Eye (tissue), 1 donor: Measurements from ENCODE around the gene TNRC6B.
A peak's percentile ranks its signal among the peaks of the same experiment; 100 is the strongest.
"Not testable (repeated sequence)": the region's sequence is repeated elsewhere in the genome, so short reads cannot be mapped to it uniquely, and the experiment has no call there.

Experiments used
- DNase-seq: peaks from one replicate; pipeline ENCODE4 v3.0.0-alpha.2; 2015

The TNRC6B gene

DNA sequence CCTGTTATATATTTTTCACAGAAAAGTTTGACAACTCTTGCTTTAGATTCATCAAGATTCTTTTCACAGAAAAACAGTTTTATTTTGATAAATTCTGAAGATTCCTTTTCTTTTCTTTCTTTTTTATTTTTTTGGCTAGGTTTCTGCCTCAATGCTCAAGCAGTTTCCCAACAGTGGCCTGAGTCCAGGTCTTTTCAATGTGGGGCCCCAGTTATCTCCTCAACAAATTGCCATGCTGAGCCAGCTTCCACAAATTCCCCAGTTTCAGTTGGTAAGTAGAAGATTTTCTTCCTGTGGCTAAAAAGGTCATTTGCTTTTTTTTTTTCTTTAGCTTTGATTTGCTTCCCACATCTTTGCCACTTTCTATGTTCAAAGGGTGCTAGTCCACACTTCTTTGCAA, 122.6 kb downstream of the TNRC6B start:
- DNase-seq = no peak

DNA sequence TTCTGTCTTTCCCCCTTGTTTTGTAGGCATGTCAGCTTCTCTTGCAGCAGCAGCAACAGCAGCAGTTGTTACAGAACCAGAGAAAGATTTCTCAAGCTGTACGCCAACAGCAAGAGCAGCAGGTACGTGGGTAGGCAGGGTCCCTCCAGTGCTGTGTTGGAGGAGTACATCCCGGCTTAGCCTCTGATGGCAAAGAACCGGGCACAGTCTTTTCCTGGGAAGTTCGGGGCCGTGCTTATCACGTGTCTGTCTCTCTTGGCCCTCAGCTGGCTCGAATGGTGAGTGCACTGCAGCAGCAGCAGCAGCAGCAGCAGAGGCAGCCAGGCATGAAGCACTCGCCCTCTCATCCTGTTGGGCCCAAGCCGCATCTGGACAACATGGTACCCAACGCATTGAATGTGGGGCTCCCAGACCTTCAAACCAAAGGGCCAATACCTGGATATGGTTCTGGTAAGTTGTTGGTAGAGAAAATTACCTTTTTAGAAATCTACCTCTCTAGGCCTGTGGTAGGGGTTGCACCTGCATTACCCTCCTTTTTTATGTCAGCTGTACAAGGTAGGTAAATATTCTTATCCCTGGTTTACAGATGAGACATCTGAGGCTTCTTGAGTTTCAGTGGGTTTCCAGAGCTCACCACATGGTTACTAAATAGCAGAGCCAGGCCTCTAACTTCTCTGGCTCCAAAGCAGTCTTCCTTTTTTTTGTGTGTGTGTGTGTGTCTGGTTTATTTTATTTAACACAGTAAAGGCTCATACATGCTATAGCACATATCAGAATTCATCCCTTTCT, 123.4 kb downstream of the TNRC6B start:
- no peak for DNase-seq

DNA sequence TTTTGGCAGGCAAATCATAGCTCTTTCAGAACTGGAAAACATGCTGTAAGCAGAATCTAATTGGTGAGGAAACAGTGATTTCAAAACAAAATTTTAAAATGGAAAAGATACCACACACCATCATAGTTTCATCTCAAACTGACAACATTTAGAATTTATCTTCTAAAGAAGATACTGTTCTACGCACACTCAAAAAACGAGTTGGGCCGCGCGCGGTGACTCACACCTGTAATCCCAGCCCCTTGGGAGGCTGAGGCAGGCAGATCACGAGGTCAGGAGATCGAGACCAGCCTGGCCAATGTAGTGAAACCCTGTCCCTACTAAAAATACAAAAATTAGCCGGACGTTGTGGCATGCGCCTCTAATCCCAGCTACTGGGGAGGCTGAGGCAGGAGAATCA, 124.4 kb downstream of the TNRC6B start:
- no peak for DNase-seq

DNA sequence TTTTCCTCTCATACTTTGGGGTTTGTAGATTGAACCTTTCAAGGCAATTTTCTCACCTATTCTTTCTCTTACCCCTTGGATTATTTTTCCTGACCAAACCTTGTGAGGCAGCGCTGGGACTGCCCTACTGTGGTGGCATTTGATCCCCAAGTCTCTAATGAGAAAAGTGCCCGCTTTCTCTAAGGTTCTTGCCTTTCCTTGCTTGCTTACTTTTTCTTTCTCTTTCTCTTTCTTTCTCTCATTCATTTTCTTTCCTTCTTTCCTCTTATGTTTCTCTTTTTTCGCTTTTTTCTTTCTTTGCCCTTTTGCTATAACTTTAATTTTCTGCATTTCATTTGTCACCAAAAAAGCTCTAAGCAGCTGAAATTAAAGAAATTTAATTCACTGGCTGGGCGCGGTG, 127.9 kb downstream of the TNRC6B start:
- no peak for DNase-seq

DNA sequence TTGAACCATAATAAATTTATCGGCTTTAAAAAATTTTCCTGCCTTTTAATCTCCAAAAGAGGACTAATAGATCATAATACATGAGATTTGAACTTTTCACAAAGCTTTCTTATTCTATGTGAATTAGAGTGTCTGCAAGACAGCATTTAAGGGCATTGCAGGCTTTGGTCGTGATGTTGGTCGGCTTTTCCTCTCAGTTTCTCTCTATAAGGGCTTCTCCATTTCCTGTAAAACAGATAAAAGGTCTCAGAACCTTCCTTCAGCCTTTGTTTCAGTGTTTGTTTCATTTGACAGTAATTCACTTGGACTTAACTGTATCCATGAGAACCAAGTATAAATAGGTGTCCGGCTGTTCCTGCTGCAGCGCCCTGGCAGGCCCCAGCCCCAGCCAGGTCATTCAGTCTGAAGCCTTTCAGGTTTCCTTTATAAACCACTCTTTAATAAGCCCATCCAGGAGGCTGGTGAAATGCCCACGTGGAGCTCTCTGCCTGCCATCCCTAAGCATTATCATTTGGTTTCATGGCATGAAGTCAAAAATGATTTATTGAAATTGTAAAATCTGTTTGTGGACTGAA, 131.4 kb downstream of the TNRC6B start:
- DNase-seq = peak; percentile 20

DNA sequence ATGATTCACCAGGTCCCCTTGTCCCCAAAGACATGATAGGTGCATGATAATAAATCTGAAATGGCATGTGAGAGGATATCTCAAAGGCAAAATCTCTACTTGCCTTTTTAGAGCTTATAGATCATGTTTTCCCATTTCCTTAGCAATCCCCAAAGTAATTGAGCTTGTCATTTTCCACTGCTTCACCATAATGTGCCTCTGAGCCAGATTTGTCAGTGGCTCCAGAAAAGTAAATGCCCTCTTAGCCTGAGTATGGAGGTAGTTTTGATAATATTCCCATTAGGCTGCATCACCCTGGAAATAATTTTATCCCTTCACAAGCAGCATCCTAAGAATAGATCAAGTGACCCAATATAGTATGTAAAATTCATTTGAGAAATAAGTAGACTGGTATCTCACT, 131.9 kb downstream of the TNRC6B start:
- DNase-seq = peak; percentile 8

DNA sequence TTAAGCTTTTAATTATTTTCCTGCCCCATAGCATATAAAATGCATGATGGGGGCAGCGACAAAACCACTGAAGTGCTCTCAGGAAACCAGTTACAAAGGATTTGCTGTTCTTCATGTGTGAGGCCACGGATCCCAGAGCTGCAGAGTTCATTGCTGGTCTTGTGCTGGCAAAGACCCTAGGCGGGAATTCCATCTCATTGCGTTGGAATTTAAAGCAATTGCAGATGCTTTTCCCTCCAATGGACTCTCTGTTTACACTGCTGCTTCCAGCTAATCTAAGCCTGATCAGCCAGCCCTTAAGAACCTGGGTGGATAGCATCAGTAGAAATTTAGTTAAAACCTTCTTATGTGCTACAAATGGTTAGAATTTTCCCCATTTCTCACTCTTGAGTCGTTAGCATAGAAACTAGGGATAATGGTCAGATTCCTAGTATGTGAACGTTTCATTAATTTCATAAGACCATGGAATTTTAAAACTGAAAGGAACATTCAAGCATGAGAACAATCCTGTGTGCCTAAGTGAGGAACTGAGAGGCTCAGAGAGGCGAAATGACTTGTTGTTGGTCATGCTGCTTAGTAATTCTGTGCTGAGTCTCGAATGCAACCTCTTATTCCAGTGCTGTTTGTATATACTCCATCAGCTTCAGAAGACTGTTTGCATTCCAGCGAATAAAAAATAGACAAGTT, 132.5 kb downstream of the TNRC6B start:
- peak; percentile 80 for DNase-seq

DNA sequence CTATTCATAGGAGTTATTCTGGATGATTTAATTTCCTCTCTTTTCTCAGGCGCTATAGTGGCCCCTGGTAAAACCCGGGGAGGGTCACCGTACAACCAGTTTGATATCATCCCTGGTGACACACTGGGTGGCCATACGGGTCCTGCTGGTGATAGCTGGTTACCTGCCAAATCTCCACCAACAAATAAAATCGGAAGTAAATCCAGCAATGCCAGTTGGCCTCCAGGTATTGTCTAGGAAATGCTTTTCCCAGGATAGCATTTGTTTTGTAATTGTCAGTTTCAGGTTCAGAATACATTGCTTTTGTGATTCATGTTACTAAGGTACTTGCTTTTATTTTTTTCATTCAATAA, 133.0 kb downstream of the TNRC6B start:
- no peak for DNase-seq

DNA sequence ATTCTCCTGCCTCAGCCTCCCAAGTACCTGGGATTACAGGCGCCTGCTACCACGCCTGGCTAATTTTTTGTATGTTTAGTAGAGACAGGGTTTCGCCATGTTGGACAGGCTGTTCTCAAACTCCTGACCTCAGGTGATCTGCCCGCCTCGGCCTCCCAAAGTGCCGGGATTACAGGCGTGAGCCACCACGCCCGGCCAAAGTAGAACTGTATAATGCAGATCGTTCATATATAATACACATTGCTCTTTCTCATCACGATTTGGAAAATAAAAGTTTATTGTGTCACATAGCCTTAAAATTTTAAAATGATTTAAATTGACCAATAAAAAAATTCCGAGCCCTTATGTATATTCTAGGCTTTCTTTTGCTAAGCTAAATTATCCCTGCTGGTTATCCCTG, 133.9 kb downstream of the TNRC6B start:
- DNase-seq = not testable (repeated sequence)

DNA sequence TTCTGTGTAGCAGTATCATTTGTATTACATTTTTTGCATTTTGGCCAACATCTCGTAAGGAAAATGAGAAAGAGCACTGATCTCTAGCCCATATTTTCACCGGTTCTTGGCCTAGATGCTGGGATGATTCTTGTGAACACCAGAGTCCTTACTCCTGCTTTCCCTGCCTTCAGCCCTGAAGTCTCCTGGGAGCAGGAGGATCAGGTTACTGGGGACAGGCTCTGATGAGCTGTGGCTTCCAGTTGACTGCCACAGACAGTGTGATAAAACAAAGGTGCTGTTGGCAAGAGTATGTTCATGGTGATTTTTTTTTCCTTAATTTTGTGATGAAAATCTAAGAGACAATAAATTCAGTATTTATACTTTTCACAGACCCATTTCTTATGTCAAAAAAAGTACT, 134.3 kb downstream of the TNRC6B start:
- DNase-seq = no peak

DNA sequence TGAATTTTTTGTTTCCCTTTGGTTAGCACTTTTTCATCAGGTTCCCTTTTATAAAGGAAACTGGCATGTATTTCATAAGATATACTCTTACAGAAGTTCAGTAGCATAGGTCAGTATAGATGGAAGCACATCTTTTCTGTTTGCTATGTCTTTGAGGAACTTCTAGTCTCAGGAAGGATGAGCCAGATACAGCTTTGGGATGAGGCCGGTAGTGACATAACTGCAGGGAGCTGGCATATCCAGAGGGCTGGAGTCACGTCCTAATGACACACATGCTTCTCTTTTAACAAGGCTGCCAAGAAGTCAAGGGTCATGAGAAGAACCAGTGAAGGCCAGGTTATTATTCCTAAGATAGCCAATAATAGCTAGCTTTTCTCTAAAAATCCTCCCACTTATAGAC, 135.3 kb downstream of the TNRC6B start:
- no peak for DNase-seq

DNA sequence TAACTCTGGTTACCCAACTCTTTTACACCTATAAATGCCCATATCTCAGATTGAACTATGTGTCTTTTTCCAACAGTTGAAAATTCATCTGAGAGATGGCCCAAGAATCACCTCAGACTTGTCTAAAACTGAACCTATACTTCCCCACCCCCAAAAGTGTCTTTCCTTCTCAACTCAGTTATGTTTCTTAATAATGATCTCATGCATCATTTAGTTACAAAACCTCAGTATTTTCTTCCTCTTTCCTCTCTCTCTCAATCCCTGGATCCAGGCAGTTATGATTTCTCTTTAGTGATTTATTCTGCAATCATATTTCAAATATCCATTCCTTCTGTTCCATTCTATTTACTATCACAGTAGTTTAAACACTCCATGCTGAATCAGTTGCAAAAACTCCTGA, 136.3 kb downstream of the TNRC6B start:
- DNase-seq = no peak

DNA sequence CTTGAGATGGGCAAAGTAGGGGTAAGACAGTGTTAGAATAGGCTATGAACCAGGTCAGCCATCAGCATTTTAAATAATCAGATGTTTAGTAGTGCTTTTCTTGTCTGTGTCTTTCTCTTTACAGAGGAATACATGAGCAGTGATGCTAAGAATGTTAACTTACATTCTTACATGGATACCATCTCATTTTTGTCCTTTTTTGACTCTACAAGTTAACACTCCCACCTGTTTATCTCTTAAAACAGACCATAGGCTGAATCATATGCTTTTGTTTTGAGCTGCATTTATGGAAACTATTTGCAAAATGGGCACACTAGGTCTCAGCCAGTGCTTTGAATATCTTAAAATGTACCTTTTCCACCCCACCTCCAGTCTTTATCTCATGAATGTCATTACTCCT, 143.0 kb downstream of the TNRC6B start:
- DNase-seq = no peak

DNA sequence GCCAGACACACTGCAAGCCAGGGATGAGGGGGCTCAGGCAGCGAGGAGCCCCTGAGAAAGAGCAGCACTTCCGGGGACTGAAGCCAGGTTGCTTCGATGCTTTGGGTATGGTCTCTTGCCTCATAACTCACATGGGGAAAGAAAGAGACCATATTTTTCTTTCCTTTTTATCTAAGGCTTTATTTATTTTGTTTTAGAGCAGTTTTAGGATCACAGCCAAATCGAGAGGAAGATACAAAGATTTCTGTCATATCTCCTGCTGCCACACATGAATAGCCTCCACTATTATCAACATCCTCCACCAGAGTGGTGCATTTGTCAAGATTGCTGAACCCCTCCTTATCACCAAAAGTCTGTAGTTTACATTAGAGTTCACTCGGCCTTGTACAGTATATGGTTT, 144.3 kb downstream of the TNRC6B start:
- DNase-seq = no peak

DNA sequence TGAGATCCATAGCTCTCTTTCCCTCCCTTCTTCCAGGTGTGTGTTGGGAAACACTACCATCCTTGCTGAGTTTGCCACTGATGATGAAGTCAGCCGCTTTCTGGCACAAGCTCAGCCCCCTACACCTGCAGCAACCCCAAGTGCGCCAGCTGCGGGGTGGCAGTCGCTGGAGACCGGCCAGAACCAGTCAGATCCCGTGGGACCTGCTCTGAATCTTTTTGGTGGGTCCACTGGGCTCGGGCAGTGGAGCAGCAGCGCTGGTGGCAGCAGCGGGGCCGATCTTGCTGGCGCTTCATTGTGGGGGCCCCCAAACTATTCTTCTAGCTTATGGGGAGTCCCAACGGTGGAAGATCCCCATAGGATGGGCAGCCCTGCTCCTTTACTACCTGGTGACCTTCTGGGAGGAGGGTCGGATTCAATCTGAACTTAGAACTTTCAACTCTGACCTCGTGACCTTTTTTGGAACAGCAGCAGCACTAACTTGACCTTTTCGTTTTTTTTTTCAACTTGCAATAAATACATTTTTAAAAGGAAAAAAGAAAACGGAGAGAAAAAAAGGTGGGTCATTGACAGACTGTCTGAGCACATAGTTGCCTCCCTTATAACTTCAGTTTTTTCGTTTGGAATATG, 145.2 kb downstream of the TNRC6B start:
- DNase-seq = no peak

DNA sequence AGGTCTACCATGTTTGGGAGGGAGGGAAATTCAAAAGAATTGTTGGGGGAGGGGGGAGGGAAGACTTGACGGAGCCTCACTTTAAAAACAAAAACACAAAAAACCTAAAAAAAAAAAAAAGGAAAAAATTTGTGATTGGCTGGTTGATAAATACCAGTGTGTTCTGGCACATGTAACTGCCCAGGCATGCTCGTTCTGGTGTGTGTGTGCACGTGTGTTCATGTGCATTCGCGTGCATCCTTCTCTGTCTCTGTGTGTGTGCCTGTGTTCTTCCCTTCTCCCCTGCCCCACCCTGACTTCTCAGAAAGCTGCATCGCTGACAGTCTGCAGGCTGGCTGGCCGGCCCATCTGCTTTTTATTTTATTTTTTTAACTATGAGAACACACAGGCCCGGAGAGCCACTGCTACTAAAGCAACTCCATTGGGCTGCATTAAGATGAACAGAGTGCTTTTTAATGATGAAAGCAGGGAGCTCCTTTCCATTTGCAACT, 146.0 kb downstream of the TNRC6B start:
- DNase-seq = peak; percentile 36

DNA sequence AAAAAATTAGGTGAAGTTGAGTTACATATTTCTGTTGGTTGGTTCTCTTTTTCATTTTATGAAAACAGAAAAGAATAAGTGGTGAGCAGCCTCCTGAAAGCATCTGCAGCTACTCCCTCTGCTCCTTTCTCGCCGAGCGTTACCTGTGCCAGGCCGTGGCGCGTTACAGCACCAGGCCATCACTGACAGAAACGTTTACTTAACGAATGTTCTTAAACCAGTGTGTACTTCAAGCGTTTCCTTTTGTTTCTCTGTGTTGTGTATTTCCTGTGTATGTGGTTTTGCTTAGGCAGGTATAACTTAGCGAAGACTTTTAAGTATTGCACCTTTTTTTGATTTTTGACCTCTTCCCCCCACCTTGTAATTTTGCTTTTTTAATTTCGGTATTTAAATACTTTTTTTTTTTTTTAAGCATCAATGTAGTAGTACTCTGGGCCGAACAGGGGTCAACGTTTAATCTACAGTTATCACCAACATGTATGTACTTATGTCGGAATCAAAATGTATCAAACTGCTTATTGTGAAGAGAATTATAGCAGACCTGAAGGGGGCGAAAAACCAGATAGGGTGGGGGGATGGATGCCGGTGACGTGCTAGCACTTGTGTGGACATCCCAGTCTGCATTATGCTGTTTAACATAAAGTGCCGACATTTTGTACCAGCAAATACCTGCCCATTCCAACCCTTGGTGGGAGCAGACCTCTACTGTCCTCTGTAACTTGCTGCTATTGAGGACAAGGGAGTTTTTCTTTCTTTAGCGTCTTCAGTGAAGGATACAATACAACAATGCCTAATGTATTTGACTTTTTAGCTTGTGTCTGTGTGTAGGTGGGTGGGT, 147.0 kb downstream of the TNRC6B start:
- DNase-seq = no peak

DNA sequence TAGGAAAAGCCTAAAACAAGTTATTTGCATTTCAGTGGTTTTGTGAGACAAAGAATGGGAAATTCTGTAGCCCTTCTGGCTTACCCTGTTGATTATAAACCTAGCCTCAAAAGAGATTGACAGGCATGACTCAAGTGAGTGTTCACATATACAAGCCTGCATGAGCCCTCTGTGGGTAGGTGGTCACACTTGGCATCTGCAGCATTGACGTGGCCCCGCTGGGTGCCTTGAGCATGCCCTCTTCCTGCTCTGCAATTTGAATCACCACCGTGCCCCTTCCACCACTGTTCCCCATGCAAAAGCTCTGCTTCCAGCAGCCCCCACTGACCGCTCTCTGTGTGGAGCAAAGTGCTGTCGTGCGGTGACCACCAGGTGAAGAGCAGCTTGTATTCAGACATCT, 147.6 kb downstream of the TNRC6B start:
- no peak for DNase-seq

DNA sequence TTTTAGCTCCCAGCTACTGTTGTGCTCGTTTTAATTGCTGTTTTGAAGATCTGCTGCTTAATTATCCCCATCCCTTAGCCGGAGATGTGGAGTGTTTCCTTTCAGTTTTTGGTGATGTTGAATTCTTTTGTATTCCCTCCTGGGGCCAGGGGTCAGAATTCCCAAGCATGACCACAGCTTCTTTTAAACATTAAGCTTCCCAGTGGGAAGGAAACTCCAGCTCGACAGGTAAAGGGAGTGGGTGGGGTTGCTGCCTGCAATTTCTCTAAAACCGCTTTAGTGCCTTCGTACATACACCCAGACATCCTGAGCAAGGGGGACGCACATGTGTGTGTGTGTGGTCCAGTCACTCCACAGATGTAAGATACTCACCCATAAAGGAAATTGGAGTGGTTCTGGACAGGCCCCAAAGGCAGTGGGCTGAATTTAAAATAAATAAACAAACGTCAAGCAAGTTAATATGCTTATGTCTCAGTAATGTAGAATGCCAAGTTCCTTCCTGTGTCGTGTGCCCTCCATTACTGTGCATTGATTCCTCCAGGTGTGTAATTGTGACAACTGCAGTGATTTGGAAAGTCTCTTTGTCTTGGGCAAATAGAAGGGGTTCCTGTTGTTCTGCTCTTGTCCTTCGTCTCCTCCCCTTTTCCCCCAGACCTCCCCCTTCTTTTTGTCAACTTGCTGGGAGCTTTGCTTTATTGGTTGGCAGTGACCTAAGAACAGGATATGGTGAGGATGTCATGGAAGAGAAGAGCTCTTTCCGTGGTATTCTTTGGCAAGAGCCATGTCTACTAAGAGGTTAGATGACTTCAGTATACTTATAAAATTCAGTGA, 149.4 kb downstream of the TNRC6B start:
- DNase-seq = peak; percentile 25

DNA sequence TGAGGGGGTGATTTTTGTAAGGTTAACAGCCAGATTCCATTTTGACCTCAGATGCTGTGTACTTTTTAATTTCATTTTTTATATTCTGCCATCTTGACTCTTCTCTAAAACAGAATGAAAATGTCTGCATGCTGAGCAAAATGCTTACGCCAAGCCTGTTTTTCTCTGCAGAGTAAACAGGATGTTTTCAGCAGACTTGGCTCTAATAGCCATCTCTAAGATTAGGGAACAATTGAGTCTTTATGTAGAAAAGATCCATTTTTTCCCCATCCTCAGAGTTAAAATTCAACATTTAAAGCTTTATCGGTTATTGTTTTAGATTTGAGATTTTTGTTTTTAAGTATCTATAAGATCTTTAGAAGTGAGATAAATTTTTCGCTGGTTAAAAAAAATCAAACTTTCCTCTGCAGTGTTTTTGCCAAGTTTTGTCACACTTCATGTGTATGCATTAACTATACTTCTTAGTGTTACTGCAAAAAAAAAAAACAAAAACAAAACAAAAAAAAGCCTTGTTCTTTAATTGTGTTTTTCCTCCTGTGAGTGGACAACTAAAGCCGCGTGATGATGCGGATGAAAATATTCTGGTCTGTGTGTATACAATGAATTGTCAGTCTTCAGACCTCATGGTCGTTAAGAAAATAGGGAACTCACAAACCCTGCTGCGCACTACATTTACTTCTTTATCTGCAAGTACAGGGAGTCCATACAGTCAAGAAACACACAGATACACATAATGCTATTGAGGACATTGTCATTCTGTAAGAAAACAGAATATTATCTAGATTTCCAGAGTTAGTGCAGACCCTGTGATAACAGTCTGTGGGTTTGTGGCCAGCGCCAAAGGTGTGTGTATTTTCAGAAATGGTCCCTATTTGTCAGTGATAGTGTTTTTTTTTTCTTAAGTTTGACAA, 151.1 kb downstream of the TNRC6B start:
- no peak for DNase-seq

DNA sequence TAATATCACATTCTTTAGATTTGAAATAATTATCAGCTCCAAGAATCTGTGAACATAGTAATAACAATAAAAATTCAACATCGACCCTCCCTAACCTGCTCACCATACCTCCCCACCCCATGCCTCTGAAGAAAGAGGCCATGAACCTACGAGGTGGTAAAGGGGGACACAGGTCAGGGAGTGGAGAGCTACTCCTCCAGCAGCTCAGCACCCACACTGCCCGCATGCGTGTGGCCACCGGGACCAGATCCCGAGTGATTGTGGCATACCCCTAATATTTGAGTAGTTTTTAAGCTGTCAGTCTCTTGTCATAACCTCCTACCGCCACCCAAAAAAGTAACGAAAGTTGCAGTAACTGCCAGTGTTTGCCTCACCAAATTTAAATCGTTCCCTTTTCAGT, 151.7 kb downstream of the TNRC6B start:
- DNase-seq = no peak
